GM19239 (cell line): ENCODE measurements around the gene OVOL1.
"Not testable (repeated sequence)": the region's sequence is repeated elsewhere in the genome, so short reads cannot be mapped to it uniquely, and the experiment has no call there.

ENCODE experiments used
- DNase-seq: peaks from one replicate; pipeline ENCODE4 v3.0.0; 2011; ENCODE audit warnings: low spot score; ENCODE audit not compliant: insufficient read length
- FAIRE-seq: peaks from 2 replicates; lab custom pipeline; 2011; peaks lifted over from hg19 to GRCh38; lab: Jason Lieb, UNC

OVOL1 gene

DNA sequence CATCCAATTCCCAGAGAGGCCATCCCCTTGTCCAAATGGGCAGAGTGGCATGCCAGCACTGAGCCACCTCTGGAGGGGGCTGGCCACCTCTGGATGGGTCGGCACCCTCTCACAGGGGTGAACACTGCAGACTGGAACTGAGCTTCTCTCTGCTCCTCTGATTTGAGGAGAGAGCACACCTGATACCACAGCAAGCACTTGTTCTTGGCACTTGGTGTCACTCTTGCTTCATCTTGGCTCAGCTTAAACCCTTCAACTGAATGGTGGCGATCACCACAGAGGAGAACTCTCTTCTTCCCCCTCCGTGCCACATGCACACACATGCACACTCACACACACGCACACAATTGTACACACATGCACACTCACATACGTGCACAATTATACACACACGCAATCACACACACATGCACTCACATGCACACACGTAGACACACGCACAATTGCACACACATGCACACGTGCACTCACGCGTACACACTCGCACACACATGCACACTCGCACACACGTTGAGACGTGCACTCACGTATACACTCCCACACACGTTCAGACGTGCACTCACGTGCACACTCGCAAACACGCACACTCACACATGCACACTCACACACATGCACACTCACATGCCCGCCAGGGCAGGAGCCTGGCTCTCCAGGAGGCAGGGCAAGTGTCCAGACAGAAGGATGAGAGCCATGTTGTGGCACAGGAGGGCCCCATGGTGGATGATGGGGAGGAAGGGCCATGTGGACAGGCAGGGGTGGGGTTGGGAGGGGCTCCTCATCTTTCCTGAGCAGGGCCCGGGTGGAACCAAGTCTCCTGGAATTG, 23.4 kb downstream of the OVOL1 start:
- DNase-seq, result no peak
- no peak for FAIRE-seq

DNA sequence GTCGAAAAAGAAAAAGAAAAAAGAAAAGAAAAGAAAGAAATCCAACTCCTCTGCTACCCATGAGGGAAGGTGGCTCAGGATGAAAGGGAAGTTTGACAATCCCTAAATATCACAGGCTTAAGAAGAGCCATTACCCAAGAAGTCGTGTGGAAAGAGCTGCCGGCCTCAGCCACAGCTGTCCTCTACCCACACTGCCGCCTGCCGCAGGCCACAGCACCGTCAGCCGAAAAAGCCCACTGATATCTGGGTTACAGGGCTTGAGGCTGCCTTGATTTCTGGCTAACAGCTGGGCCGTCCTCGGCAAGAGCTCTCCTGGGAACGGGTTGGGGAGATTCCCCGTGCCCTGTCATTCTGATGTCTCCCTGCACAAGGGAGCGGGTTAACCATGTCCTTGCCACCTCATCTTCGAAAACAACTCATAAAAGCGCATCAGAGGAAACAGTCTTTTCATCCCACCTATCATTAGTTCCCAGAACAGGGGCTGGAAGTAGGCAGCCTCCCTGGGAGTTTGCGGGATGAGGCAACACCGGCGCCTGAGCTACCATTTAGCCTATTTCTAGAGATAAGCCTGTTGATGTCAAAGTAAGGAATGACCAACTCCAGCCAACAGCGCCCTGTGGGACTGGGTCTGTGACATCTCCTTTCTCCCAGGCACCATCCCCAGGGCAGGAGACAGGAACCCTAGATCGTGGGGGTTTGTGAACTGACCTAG, 25.1 kb downstream of the OVOL1 start:
- DNase-seq (no peak), FAIRE-seq (no peak)

DNA sequence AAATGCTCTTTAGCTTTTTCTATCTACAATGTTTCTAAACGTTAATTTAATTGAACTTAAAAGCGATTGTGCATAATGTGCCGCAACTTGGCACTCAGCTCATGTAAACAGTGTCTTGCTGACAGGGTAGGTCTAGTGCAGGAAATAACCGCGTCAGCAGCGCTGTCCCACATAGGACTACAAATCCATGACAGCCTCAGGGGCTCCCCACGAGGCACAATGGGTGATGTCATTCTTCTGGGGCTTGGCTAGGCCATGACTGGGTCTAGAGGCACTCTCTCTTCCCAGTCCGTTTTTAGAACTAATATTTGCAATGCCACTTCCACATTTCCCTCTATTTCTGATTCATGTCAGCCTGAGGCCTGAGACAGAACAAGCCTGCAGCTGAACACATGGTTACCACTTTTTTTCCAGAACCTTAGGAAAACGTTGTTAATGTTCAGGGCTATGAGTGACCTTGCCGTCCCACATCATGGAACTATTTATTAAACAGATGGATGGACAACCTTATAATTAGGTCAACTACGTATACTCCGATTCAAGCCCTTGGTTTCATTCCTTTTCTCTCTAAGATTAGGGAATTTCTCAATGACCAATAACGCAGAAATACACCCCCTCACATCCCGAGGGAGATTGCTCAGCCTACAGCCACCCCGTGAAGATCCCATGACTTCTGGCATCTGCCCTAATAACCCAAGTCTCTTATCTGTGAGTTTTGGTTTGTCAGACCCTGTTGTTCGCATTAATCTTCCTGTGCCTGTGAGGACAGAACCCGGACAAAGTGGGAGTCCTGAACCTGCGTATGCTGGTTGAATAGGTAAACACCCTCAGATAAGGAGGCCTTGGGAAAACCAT, 27.5 kb downstream of the OVOL1 start:
- DNase-seq (no peak), FAIRE-seq (no peak)

DNA sequence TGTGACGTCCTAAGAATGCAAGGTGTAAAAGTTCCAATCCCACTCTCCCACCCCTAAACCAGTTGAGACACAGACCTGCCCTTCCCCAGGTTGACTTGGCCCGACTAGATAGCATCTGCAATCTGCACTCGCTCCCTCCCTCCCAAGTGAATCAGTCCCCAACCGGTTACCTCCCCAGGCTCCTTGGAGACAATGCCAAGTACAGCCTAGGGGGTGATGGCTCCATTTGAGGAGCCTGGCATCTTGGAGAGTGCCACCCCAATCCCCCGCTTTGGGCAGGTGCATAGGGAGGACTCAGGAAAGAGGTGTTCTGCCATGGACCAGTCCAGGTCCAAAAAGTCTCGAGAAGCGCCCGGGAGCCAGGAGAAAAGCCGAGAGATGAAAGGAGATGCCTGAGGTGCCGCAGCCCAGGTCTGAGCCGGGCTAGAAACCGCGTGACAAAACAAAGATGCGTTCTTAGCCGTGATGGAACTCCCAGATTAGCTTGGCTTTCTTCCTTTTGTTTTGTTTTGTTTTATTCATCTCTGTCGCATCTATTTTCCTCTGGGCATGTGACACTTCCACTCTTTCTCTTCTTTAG, 28.2 kb downstream of the OVOL1 start:
- DNase-seq (no peak), FAIRE-seq (no peak)

DNA sequence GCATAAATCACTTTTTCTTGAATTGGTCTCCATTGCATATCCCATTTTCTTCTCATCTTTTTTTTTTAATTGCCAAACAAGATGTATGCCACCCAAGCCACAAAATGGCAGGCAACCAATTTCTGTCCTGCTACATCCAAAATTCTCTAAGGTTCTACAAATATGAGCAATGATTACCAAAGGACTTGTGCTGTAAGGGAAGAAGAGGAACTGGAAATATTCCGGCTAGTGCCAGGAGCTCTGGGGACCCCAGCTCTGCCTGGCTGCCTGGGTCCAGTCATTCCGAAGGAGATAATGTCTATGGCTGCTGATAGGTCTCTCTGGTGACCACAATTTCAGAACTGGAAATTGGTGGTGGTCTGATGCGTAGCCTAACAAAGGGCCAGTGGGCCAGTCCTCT, 29.8 kb downstream of the OVOL1 start:
- FAIRE-seq, result no peak
- DNase-seq, result no peak

DNA sequence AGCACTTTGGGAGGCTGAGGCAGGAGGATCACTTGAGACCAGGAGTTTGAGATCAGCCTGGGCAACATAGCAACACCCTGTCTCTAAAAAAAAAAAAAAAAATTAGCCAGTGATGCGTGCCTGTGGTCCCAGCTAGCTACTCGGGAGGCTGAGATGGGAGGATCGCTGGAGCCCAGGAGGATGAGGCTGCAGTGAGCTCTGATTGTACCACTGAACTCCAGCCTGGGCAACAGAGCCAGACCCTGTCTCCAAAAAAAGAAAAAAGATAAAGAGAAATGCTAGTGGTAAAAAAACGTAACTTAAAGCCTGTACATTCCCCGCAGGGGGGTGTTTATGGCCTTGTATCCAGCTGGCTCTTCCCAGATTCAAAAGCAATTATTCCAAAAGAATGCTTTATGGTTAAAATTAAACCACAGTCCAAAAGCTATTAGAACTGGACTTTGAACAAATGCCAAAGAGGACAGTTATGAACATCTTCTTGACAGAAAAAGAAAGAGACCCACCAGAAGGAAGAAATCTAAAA, 30.5 kb downstream of the OVOL1 start:
- no peak for DNase-seq
- FAIRE-seq, result peak; percentile 39

DNA sequence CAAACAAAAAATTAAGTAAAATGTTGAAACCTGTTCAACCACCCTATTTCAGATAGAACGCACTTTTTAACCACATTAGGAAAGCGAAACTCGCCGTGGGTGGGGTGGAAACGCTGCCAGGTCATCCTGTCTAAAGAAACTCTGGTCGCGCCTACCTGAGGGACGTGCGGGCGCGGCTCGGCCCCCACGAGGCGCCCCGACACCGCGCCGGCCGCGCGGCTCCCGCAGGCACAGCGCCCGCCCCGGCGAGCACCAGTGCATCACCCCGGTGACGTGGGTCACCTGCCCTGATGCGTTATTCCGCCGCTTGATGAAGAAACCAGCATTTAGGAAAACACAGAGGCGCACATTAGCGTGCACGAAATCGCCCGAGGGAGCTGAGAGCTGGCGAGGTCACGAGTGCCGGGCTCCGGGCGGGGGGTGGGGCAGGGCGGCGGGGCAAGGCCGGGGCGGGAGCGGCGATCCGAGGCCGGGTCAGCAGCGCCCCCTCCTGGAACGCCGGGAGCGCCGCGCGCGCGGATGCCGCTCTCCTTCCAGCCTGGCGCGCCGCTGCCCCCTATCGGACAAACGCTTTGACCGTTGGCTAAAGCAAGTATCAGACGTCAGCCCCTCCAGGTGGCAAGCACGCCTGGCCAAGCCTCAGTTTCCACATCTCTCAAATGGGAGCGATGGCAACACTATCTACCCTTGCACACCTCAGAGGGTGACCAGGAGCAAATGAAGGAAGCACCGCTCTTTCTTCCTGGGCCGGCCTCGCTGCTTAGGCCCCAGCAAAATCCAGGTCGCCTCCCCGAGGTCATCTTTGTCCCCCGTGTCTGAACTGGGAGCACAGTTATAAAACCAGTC, 31.2 kb downstream of the OVOL1 start:
- FAIRE-seq (peak; percentile 94), DNase-seq (peak; percentile 96)

DNA sequence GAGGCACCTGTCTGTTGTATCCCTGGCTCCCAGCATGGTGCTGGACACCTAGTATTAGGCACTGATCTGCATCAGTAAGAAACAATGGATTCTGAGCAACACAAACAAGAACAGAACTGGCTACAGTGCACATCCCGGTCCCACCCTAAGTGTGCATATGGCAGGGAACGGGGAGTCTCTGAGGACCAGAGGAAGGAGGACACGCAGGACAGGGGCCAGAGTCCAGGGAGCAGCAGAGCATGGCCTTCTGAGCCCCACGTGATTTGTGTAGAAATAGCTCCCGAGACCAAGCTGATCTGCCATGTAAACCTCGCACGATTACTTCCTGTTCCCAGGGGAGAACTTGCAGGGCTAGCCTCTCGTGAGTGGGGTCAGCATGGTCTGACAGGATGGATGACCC, 34.2 kb downstream of the OVOL1 start:
- FAIRE-seq (no peak), DNase-seq (no peak)

DNA sequence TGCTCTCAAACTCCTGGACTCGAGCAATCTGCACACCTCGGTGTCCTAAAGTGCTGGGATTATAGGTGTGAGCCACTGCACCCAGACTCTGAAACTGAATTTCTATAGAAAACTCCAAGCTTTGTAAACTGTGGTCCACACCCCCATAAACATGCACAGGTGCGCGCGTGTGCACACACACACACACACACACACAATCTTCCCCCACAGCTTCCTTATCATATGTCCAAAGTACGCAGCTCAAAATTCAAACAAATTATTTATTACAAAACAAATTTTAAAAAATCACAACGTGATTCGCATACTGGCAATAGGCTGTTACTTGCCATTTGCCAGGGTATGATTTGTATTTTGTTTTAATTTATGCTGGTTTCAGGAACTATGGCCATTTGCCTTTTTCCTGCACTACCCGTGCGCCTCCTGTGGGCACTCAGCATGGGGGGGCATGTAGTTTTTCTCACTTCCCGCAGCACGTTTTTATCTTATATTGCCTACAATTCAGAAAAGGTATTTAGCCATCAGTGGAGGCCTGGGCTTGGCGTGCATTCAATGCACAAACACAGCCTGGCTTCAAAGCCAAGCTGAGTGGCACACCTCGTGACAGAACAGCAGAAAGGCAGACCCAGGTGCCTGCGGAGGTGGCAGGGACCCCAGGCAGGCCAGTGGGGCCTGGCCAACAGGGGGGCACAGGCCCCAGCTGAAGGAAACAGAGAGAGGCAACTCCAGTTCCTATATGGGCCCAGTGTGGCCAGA, 36.1 kb downstream of the OVOL1 start:
- DNase-seq, result no peak
- no peak for FAIRE-seq

DNA sequence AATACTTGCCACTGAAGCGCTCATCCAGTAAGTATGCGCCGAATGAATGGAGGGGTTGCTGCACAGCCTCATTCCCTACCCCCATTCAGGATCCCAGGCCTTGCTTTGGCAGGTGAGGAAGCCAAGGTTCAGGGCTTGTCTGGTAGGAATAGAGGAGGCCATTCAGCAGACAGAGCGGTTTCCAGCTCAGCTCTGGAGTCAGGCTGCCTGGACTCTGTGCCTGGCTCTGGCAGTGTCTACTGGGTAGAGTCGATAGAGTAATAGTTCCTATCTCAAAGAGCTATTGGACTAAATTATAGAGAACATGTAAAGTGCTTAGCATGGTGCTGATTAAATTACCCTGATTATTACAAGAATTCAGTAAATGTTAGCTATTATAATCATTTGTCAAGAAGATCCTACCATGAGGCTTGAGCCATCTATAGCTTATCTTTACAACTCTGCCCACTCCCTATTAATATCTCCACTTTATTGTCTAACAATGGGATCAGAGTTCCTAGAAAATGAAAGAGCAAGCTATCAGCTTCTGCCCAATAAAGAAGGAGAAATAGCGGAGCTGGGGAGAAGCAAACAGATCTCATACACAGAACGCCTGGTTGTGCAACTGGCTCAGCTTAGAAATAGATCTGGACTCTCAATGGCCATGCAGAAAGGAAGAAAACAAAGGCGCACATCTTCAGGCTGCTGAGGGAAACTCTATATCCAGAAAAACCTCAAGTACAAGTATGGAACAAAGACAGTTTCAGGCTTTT, 40.3 kb downstream of the OVOL1 start:
- FAIRE-seq (no peak), DNase-seq (no peak)

DNA sequence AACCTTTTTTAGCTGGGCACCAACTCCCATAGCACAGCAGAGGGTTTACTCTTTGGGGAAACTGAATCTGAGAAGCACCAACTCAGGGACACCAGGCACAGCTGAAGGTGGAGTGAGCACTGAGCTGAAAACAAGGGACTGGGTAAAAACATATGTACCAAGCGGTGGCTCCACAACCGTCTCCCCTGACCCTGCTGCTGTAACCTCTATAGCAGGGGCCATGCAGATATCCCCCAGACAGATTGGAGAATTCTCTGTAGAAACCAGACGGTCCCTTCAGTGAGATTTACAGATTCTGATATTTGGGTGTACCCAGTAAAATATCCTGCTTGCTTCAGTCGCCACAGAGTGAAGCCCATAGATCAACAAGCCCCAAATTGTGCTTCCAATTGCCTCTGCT, 42.6 kb downstream of the OVOL1 start:
- FAIRE-seq (no peak), DNase-seq (no peak)

DNA sequence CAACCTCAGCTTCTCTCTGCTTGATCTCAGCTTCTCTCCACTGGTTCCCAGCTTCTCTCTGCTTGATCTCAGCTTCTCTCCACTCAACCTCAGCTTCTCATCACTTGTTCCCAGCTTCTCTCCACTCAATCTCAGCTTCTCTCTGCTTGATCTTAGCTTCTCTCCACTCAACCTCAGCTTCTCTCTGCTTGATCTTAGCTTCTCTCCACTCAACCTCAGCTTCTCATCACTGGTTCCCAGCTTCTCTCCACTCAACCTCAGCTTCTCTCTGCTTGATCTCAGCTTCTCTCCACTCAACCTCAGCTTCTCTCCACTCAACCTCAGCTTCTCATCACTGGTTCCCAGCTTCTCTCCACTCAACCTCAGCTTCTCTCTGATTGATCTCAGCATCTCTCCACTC, 45.4 kb downstream of the OVOL1 start:
- FAIRE-seq, DNase-seq: not testable (repeated sequence)

DNA sequence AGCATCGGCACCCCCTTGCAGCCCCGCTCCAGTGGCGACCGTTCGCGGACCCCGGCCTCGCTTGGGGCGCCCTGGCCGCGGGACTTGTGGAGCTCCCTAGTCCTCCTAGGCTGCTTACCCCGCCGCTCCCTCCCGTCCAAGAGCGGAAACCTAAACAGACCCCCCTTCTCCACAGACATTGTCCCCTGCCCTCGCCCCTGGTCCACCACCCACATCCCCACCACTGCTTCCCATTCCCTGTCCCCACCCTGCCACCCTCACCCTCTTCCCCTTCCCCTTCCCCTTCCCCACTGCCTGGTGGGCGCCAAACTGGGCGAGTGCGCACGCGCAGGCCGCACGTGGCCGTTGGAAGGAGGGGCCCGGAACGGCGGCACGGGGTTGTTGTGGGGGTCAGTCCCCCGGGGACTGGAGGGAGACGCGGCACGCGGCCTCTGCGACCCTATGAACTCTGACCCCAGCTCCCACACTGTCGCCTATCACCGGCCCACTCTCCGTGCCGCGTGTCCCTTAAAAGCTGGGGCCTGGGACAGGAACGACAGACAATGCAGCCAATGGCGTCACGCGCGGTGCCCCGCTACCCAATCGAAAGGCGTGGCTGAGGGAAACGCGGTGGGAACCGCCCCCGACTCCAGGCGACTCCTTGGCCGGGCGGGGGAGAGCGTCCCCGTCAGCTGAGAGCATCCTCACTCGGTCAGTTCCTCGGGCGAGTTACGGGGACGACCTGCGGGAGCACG, 46.6 kb downstream of the OVOL1 start, which contains the start of gene SNX32:
TSS of gene SNX32 (plus strand) at position 667 of the 734 bp plus-strand sequence. CDS start 103 bp downstream, outside the sequence.
- DNase-seq, result peak; percentile 96
- peak; percentile 98 for FAIRE-seq

DNA sequence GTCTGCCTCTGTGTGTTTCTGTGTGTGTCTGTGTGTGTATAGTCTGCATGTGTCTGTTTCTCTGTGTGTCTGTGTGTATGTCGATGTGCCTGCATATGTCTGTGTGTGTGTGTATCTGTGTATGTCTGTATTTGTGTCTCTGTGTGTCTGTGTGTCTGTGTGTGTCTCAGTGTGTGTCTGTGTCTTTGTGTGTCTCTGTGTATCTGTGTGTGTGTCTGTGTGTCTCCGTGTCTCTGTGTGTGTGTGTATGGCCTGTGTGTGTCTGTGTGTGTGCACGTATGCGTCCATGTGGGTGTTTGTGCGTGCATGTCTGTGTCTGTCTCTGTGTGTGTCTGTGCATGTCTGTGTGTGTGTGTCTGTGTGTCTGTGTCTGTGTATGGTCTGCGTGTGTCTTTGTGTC, 47.3 kb downstream of the OVOL1 start:
- DNase-seq (no peak), FAIRE-seq (no peak)

DNA sequence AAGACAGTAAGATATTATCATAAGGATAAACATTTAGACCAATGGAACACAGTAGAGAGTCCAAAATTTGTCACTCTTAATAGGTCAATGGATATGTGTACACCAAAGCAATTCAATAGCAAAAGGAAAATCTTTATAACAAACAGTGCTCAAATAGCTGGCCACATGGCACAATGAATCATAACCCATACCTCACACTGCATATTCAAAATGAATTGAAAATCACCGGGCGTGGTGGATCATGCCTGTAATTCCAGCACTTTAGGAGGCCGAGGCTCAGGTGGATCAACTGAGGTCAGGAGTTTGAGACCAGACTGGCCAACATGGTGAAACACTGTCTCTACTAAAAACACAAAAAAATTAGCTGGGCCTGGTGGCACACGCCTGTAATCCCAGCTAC, 55.3 kb downstream of the OVOL1 start:
- FAIRE-seq (peak; percentile 14), DNase-seq (no peak)

DNA sequence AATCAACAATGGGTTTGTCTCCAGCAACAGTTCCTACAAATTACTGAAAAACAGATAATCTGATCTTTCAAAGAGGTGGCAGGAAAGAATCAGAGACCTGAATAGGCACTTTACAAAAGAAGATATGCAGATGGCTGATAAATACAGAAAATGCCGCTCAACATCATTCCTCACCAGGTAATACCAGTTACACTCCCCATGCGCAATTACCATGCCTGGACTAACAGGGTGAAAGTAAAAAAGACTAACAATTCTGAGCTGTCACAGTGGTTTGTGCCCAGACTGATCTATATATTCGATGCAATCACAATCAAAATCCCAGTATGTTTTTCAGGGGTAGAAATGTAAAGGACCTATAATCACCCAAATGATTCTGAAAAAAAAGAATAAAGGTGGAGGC, 56.9 kb downstream of the OVOL1 start:
- no peak for FAIRE-seq
- DNase-seq, result no peak

DNA sequence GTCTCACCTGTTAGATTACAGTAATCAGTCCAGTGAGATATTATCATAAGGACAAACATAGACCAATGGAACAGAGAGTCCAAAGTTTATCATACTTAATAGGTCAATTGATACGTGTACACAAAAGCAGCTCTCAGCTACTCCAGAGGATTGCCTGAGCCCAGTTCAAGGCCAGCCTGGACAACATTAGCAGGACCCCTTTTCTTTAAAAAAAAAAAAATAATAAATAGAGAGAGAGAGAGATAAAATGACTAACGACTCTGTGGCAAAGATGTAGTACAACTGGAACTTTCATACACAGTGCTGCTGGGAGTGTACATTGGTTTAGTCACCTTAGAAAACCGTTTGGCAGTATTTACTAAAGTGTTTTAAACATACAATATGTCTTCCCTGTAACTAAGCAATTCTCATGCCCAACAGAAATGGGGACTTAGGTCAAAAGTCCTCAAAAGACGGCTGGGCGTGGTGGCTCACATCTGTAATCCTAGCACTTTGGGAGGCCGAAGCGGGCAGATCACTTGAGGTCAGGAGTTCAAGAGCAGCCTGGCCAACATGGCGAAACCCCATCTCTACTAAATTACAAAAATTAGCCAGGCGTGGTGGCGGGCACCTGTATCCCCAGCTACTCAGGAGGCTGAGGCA, 57.5 kb downstream of the OVOL1 start:
- FAIRE-seq, result no peak
- DNase-seq, result no peak
